ENCODE data around the gene PIK3R3.

DNA sequence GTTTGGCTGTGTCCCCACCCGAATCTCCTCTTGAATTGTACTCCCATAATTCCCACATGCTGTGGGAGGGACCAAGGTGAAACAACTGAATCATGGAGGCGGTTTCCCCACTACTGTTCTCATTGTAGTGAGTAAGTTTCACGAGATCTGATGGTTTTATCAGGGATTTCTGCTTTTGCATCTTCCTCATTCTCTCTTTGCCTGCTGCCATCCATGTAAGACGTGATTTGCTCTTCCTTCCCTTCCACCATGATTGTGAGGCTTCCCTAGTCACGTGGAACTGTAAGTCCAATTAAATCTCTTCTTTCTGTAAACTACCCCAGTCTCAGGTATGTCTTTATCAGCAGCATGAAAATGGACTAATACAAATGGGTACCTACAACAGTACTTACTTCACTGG lies 73.5 kb downstream of the PIK3R3 start:
- TF ChIP-seq, protein P1, sequence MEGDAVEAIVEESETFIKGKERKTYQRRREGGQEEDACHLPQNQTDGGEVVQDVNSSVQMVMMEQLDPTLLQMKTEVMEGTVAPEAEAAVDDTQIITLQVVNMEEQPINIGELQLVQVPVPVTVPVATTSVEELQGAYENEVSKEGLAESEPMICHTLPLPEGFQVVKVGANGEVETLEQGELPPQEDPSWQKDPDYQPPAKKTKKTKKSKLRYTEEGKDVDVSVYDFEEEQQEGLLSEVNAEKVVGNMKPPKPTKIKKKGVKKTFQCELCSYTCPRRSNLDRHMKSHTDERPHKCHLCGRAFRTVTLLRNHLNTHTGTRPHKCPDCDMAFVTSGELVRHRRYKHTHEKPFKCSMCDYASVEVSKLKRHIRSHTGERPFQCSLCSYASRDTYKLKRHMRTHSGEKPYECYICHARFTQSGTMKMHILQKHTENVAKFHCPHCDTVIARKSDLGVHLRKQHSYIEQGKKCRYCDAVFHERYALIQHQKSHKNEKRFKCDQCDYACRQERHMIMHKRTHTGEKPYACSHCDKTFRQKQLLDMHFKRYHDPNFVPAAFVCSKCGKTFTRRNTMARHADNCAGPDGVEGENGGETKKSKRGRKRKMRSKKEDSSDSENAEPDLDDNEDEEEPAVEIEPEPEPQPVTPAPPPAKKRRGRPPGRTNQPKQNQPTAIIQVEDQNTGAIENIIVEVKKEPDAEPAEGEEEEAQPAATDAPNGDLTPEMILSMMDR (IDR thresholded peaks at IDR 0.05; ENCODE audit: extremely low read depth in 1 of 2, insufficient read depth in 1 of 2, low read depth in 1 of 2, low read length in 2 of 2) = no peak
- TF ChIP-seq POLR2A (IDR thresholded peaks at IDR 0.05; ENCODE audit: low read depth, low read length) = no peak
